PC-9 (cell line): ENCODE results near the gene SEMA4B. TPM values are rescaled to one million over a fixed set of nuclear protein-coding genes. Genes with fewer than 3 reads are reported as not detected.

Experiments
- BruUV-seq: library from RNA; stranded (reverse); fragments of 400-500 nt; replicated peaks from 2 replicates; lab custom pipeline; 2021; lab: Mats Ljungman, UMichigan
- CTCF ChIA-PET: fragments of 300-600 bp; sonication (Branson Sonifier 250); formaldehyde crosslinking; loops from one replicate; lab custom pipeline; 2022; ENCODE audit warnings: antibody characterized with exemption; lab: Charles Lee
- POLR2A ChIA-PET: fragments of 300-600 bp; sonication (Branson Sonifier 250); formaldehyde crosslinking; loops from one replicate; lab custom pipeline; 2022; ENCODE audit warnings: antibody characterized with exemption; ENCODE audit not compliant: unreplicated experiment; lab: Charles Lee
- DNase-seq, 2 experiments: peaks; one replicate each; pipeline versions ENCODE4 v3.0.0 to v3.0.0-alpha.2; 2015 to 2022; ENCODE audit warnings: mixed read lengths in 1 of 2
- H2AFZ ChIP-seq: fragments of 200-600 bp; sonication (generic); 2 replicates; pipeline ENCODE4 v1.8.1; 2017; ENCODE audit warnings: antibody characterized with exemption
- H3F3A ChIP-seq: fragments of 200-600 bp; sonication (generic); 2 replicates; pipeline ENCODE4 v1.8.1; 2017; ENCODE audit warnings: antibody characterized with exemption, mild to moderate bottlenecking, low read depth; ENCODE audit not compliant: insufficient read depth
- H3K27ac ChIP-seq: fragments of 200-600 bp; sonication (generic); 2 replicates; pipeline ENCODE4 v1.6.1; 2016; ENCODE audit warnings: mixed run types
- H3K27me3 ChIP-seq: fragments of 200-600 bp; sonication (generic); 2 replicates; pipeline ENCODE4 v1.6.1; 2016; ENCODE audit warnings: low read depth, mixed run types; ENCODE audit not compliant: insufficient read depth
- H3K36me3 ChIP-seq: fragments of 200-600 bp; sonication (generic); 2 replicates; pipeline ENCODE4 v1.6.1; 2016; ENCODE audit warnings: low read depth, mixed run types
- H3K4me1 ChIP-seq: fragments of 200-600 bp; sonication (generic); replicated peaks from 2 replicates; pipeline ENCODE4 v1.6.1; 2016; ENCODE audit warnings: mixed run types; ENCODE audit not compliant: insufficient read depth
- H3K4me2 ChIP-seq: fragments of 200-600 bp; sonication (generic); 2 replicates; pipeline ENCODE4 v1.6.1; 2017; ENCODE audit warnings: mixed run types
- H3K4me3 ChIP-seq: fragments of 200-600 bp; sonication (generic); 2 replicates; pipeline ENCODE4 v1.6.1; 2016; ENCODE audit warnings: mixed run types
- H3K79me2 ChIP-seq: fragments of 200-600 bp; sonication (generic); 2 replicates; pipeline ENCODE4 v1.6.1; 2017; ENCODE audit warnings: low read depth, mixed run types
- H3K9me2 ChIP-seq: fragments of 200-600 bp; sonication (generic); 2 replicates; pipeline ENCODE4 v1.8.1; 2017; ENCODE audit warnings: mild to moderate bottlenecking; ENCODE audit not compliant: insufficient read depth
- H3K9me3 ChIP-seq: fragments of 200-600 bp; sonication (generic); 2 replicates; pipeline ENCODE4 v1.8.1; 2016; ENCODE audit warnings: low read depth; ENCODE audit not compliant: insufficient read depth
- H4K20me1 ChIP-seq: fragments of 200-600 bp; sonication (generic); 2 replicates; pipeline ENCODE4 v1.8.1; 2017; ENCODE audit not compliant: insufficient read depth
- EZH2 ChIP-seq: fragments of 200-600 bp; sonication (generic); IDR thresholded peaks from 2 replicates; pipeline ENCODE4 v1.8.0; 2017; ENCODE audit warnings: antibody characterized with exemption, low read depth
- intact Hi-C: fragments of 100-400 bp; cut with micrococcal nuclease; formaldehyde crosslinking; loops from one replicate; pipeline ENCODE4 v1.10.0; 2022; ENCODE audit not compliant: unreplicated experiment
- total RNA-seq: library from RNA; stranded (reverse); gene quantifications from 2 replicates; pipeline ENCODE4 v1.2.3, GENCODE V29; 2021
- TF ChIP-seq, protein P1 (sequence below): fragments of 200-600 bp; sonication (generic); conservative IDR thresholded peaks from 2 replicates; pipeline ENCODE4 v1.6.1; 2017; ENCODE audit warnings: mixed run types, antibody characterized with exemption, mild to moderate bottlenecking, moderate library complexity

Gene SEMA4B
- total RNA-seq, 1 experiment from 2014 or later = 70.7 TPM

DNA sequence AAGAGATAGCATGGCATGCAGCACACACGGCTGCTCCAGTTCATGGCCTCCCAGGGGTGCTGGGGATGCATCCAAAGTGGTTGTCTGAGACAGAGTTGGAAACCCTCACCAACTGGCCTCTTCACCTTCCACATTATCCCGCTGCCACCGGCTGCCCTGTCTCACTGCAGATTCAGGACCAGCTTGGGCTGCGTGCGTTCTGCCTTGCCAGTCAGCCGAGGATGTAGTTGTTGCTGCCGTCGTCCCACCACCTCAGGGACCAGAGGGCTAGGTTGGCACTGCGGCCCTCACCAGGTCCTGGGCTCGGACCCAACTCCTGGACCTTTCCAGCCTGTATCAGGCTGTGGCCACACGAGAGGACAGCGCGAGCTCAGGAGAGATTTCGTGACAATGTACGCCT lies 27.8 kb downstream of the SEMA4B start:
- no peak overlapping the region for H3K4me3 ChIP-seq
- ChIA-PET CTCF (no interaction called here), POLR2A (no interaction called here)
- H3K4me2 ChIP-seq = no peak overlapping the region
- H3K4me1 ChIP-seq = peaks cover 32% of the 10 kb centered on the region
- H3K79me2 ChIP-seq = peaks cover 28% of the 10 kb centered on the region
- H3F3A ChIP-seq = peaks cover 84% of the 10 kb centered on the region
- H3K36me3 ChIP-seq = peaks cover 27% of the 10 kb centered on the region; the same call in 1 of the 2 replicates
- H3K9me2 ChIP-seq = no peaks in the 10 kb centered on the region
- DNase-seq = no peak
- BruUV-seq = no TSS peak
- no peak overlapping the region for H2AFZ ChIP-seq
- peak overlapping the region; percentile 46; the same call in 1 of the 2 replicates for H3K27ac ChIP-seq
- intact Hi-C loops = no loop called here
- H3K9me3 ChIP-seq = no peaks in the 10 kb centered on the region
- no peak for TF ChIP-seq EZH2
- TF ChIP-seq, protein P1, sequence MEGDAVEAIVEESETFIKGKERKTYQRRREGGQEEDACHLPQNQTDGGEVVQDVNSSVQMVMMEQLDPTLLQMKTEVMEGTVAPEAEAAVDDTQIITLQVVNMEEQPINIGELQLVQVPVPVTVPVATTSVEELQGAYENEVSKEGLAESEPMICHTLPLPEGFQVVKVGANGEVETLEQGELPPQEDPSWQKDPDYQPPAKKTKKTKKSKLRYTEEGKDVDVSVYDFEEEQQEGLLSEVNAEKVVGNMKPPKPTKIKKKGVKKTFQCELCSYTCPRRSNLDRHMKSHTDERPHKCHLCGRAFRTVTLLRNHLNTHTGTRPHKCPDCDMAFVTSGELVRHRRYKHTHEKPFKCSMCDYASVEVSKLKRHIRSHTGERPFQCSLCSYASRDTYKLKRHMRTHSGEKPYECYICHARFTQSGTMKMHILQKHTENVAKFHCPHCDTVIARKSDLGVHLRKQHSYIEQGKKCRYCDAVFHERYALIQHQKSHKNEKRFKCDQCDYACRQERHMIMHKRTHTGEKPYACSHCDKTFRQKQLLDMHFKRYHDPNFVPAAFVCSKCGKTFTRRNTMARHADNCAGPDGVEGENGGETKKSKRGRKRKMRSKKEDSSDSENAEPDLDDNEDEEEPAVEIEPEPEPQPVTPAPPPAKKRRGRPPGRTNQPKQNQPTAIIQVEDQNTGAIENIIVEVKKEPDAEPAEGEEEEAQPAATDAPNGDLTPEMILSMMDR = no peak
- H3K27me3 ChIP-seq = no peaks in the 10 kb centered on the region
- peaks cover 14% of the 10 kb centered on the region; the same call in 1 of the 2 replicates for H4K20me1 ChIP-seq

DNA sequence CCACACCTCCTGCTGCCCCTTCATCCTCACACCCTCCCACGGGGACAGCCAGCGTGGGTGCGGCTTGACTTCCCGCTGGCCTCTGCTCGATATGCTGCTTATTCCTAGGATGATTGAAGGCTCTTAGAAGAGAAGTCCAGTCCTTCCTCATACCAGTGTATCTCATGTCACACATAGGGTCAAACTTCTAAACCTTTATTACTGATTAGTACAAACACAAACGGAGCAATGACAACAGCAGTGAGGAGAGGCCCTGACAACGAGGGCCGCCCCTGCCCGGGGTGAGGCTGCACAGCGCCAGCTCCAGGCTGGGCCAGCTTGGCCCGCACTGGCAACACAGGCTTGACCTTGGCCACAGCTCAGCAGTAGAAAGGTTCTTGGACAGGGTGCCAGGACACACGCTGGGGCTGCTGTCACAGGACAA lies 29.0 kb downstream of the SEMA4B start:
- Histone ChIP-seq H3K4me2 (peak overlapping the region; percentile 52), H3K27me3 (no peaks in the 10 kb centered on the region), H3K27ac (peak overlapping the region; percentile 46), H4K20me1 (peaks cover 14% of the 10 kb centered on the region; the same call in 1 of the 2 replicates), H3K9me2 (no peaks in the 10 kb centered on the region), H3K36me3 (peaks cover 19% of the 10 kb centered on the region; the same call in 1 of the 2 replicates), H3K9me3 (no peaks in the 10 kb centered on the region), H2AFZ (no peak overlapping the region), H3K79me2 (peaks cover 38% of the 10 kb centered on the region), H3K4me1 (peaks cover 37% of the 10 kb centered on the region), H3F3A (peaks cover 82% of the 10 kb centered on the region), H3K4me3 (no peak overlapping the region)
- peak; percentile 53 to 79 for DNase-seq
- TF ChIP-seq EZH2 = no peak
- TF ChIP-seq, protein P1 = no peak
- intact Hi-C loops = loop anchor here (5.0 kb wide), 1 partner anchor 338 kb away; the partner anchor contains the start of gene AP3S2
- CTCF ChIA-PET = no interaction called here
- BruUV-seq = no TSS peak
- POLR2A ChIA-PET = interaction anchor here (0.6 kb wide), 1 partner anchor 104 kb away, joined by 3 read pairs; no protein-coding TSS in a partner anchor

DNA sequence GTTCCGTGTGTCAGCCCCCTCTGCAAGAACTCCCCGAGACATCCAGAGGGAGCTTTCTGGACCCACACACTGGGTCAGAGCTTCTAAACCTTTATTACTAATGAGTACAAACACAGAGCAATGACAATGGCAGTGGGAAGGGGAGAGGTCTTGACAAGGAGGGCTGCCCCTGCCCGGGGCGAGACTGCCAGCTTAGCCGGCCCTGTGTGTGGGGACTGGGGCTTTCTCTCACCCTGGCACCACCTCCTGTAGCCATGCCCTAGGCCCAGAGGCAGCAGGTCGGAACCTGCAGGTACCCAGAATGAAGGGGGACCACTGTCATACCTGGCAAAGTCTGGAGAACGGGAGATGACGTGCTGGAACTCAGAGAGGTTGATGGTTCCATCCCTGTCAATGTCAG lies 29.5 kb downstream of the SEMA4B start:
- Histone ChIP-seq H3K4me3 (no peak overlapping the region), H3K9me3 (no peaks in the 10 kb centered on the region), H3K4me1 (peaks cover 39% of the 10 kb centered on the region), H3K4me2 (peak overlapping the region; percentile 52), H4K20me1 (peaks cover 14% of the 10 kb centered on the region; the same call in 1 of the 2 replicates), H3K27ac (peak overlapping the region; percentile 46), H3F3A (peaks cover 79% of the 10 kb centered on the region), H3K9me2 (no peaks in the 10 kb centered on the region), H3K27me3 (no peaks in the 10 kb centered on the region), H2AFZ (no peak overlapping the region), H3K36me3 (peaks cover 19% of the 10 kb centered on the region; the same call in 1 of the 2 replicates), H3K79me2 (peaks cover 41% of the 10 kb centered on the region)
- CTCF ChIA-PET = no interaction called here
- POLR2A ChIA-PET = interaction anchor here (0.6 kb wide), 1 partner anchor 105 kb away, joined by 3 read pairs; no protein-coding TSS in a partner anchor
- TF ChIP-seq EZH2 = no peak
- TF ChIP-seq, protein P1 = no peak
- DNase-seq = no peak
- intact Hi-C loops = loop anchor here (5.0 kb wide), 1 partner anchor 338 kb away; the partner anchor contains the start of gene AP3S2
- no TSS peak for BruUV-seq
